ENCODE measurements around the gene SUMF2.
"Not testable (repeated sequence)": the region's sequence is repeated elsewhere in the genome, so short reads cannot be mapped to it uniquely, and the experiment has no call there.

Gene SUMF2

DNA sequence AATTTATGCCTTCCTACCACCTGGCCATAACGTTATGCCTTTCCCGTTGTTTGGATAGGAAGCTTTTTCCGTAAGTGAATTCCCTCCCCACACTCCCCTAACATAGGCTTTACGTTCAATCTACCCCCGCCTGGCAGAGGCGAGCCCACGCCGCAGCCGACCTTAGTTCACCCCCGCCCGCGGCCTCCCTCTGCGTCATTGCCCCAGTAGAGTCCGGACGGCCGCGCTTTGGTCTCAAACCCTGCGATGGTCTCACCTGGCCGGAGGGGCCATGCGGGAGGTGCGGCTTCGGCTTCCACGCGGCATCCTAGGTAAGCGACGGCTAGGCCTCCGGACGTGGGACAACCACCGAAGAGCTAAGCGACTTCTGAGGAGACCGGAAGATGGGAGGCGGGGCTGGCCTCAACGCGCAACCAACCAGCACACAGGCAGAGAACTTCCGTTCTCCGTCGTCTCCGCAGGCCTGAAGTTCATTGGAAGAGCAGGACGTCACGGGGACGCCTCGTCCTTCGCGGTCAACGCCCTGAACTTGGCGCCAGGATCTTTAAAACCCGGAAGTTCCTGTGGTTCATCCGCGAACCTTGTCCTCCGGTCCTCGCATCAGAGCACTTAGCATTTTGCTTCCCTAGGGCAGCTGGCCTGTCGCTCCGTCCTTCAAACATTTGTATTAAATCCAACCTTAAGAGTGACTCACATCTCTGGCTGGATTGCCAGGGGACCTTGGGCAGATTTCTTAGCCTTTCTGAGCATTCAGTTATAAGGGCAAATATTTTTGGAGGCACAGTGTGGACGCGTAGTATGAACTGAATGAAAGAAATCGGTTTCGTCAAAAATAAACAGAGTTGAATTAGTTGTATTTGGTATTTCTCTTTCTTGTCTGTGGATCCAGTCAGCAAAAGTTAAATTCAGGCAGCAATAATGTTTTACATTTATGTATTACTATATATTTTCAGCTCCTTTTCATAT is 42.3 kb downstream of the SUMF2 start, which contains the start of gene CHCHD2:
TSS of gene CHCHD2 (minus strand) at position 369 of the 966 bp plus-strand sequence. CDS start at position 306, 63 bp downstream.
- DNase-seq (ENCODE audit: low read depth in 2 of 2): peak; percentile 68 to 79

DNA sequence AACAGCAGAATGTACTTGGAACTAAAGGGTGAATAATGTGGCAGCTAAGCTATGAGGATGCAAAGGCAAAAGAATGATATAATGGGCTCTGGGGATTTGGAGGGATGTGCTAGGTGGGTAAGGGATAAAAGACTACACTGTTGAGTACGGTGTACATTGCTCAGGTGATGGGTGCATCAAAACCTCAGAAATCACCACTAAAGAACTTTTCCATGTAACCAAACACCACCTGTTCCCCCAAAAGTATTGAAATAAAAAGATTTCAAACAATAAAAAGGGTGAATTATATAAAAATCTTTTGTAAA is 43.8 kb downstream of the SUMF2 start:
- no peak for DNase-seq (ENCODE audit: low read depth in 2 of 2)

DNA sequence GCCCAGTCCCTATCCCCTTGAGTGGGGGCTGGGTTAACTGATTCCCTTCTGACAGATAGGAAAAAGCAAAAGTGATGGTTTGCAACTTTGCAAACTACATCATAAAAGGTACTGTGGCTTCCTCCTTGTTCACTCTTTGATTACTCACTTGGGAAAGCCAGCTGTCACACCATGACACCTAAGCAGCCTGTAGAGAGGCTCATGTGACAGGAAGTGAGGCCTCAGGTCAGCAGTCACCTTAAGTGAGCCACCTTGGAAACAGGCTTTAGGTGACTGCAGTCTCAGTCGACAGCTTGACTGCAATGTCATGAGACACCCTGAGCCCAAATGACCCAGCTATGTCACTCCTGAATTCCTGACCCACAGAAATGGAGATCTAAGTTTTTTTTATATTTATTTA is 46.5 kb downstream of the SUMF2 start:
- DNase-seq (ENCODE audit: low read depth in 2 of 2): no peak

DNA sequence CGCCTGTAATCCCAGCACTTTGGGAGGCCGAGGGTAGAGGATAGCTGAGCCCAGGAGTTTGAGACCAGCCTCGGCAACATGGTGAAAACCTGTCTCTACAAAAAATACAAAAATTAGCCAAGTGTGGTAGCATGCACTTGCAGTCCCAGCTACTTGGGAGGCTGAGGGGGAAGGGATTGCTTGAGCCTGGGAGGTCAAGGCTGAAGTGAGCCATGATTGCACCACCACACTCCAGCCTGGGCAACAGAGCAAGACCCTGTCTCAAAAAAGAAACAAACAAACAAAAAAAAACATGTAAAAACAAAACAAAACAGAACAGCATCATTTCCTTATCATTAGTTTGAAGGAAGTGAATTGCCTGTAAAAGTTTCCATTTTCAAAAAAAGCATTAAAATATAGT is 48.2 kb downstream of the SUMF2 start:
- DNase-seq (ENCODE audit: low read depth in 2 of 2): not testable (repeated sequence)

DNA sequence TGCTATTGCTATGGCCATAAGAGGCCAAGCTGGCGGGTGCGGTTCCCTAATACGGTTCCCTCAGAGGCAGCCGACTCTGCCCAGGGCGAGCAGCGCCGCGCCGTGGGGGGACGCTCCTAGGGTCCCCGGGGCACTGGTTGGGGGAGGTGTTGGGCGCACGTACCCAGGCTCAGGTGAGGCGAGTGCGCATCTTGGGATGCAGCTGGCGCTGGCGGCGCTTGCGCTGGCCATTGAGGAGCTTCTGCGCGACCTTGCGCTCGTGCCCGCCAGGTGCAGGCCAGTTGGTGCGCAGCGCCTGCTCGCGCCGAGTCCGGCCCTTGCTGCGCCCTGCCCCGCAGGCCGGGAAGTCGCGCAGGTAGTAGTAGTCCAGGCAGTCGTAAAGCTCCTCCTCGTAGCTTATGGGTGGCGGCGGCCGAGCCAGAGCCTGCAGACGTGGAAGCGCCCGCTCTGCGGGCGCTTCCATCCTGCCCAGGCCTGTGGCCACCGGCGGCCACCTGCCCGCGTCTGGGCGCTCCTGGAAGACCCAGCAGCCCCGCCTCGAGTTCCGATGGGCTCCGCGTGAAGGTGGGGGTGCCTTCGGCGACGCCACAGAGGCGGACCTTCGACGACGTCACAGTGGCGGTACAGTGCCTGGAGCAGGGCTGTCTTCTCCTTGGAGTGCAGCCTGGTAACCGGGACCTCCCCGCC is 51.9 kb downstream of the SUMF2 start, which contains the start of gene NUPR2:
TSS of gene NUPR2 (minus strand) at position 566 of the 687 bp plus-strand sequence. CDS start at position 463, 103 bp downstream.
- no peak for DNase-seq (ENCODE audit: low read depth in 2 of 2)

DNA sequence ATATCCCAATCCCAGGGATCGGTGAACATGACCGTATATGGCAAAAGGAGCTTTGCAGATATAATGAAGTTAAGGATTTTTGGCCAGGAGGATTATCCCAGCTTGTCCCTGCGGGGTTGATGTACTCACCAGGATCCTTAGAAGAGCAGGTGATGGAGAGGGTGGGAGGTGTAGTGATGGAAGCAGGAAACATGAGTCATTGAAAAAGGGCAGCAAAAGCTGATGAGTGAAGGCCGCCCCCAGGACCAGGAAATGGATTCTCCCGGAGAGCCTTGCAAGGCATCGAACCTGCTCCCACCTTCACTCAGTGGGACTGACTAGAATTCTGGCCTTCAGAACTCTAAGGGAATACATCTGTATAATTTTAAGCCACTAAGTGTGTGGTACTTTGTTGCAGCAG is 57.4 kb downstream of the SUMF2 start:
- DNase-seq (ENCODE audit: low read depth in 2 of 2): no peak

DNA sequence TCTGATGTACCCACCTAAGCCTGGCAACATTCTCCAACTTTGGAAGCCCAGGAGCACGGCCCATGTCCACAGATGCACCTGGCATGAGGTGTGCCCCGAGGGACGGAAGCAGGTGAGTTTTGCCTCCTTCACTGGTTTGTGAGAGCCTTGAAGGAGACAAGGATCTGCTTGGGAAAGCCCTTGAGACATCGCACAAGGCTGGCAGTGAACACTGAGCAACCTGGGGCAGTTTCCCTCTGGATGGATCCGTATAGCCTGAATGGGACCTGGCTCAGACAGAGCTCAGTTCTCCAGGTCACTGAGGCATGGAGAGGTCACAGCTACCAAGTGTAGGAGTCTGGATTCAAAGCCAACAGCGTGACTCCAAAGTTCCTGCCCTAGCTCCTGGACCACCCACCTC is 60.9 kb downstream of the SUMF2 start:
- DNase-seq (ENCODE audit: low read depth in 2 of 2): no peak

DNA sequence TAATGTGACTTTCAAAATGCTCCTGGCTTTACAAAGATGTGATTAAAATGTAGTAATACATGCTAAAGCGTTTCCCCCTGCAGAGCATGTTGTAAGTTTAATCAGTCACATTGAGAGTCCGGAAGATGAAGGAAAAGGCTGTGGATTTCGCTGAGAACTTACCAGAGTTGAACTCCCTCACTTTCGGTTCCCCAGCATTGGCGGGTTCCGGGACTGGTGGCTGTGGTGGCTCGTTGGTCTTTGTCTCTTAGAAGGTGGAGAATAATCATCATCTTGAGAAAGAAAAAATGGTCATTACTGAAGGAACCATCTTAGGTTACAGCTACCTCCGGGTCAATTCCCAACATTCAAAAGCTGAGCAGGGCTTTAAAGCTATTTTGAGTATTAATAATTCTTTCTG is 61.7 kb downstream of the SUMF2 start:
- DNase-seq (ENCODE audit: low read depth in 2 of 2): no peak

DNA sequence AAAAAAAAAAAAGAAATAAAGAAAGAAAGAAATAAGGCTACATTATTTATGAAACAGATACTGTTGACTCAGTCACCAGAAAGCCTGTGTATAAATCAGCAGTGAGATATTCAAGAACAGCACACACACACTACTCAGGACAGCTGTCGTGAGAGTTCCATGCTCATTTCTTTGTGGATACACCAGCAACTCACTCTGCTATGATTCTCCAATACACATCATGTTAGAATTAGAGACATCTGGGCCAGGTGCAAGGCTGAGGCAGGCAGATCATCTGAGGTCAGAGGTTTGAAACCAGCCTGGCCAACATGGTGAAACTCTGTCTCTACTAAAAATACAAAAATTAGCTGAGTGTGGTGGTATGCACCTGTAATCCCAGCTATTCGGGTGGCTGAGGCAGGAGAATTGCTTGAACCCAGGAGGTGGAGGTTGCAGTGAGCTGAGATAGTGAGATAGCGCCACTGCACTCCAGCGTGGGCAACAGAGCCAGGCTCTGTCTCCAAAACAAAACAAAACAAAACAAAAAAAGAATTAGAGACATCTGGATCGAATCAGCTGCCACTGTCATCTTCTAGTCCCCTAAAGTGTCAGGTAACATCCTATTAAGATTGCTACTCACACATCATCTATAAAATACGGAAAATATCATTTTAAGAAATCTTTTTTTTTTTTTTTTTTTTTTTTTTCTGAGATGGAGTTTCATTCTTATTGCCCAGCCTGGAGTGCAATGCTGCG is 63.3 kb downstream of the SUMF2 start:
- DNase-seq (ENCODE audit: low read depth in 2 of 2): no peak

Data from stimulated activated CD4-positive, alpha-beta T cell treated with anti-CD3 and anti-CD28 coated beads, Interleukin-1b, Interleukin-23, amount 100 ng/mL, for 1 hour (primary cell).